Lung (tissue), 12 donors: Measurements from ENCODE around the gene FSIP1. TPM values are rescaled to one million over a fixed set of nuclear protein-coding genes. Genes with fewer than 3 reads are reported as not detected.

Experiments used
- ATAC-seq: fragments of 200-7000 bp; cut with Tn5 transposase; one replicate; pipeline ENCODE4 v1.9.1; 2020; ENCODE audit warnings: moderate number of reproducible peaks; ENCODE audit not compliant: insufficient read depth, low FRiP score
- DNase-seq, 3 donors: peaks; one replicate each; pipeline ENCODE4 v3.0.0-alpha.2; 2013 to 2017
- H3K27ac ChIP-seq, 2 donors: one replicate each; pipeline ENCODE4 v1.5.1; 2013; ENCODE audit warnings: mild to moderate bottlenecking in 2 of 2, moderate library complexity in 2 of 2, control low read depth in 1 of 2, inconsistent platforms in 1 of 2, low read depth in 1 of 2, low read length in 1 of 2
- H3K27me3 ChIP-seq, 3 donors: one replicate each; pipeline ENCODE4 v1.5.1; 2013; ENCODE audit warnings: low read length in 2 of 3; ENCODE audit not compliant: control insufficient read depth in 3 of 3, insufficient read depth in 3 of 3
- H3K36me3 ChIP-seq, 4 donors: one replicate each; pipeline ENCODE4 v1.5.1; 2013; ENCODE audit warnings: low read length in 4 of 4, mild to moderate bottlenecking in 1 of 4, moderate library complexity in 1 of 4; ENCODE audit not compliant: control insufficient read depth in 4 of 4, insufficient read depth in 4 of 4
- H3K4me1 ChIP-seq, 5 donors: one replicate each; pipeline ENCODE4 v1.5.1; 2013; ENCODE audit warnings: low read length in 5 of 5, mild to moderate bottlenecking in 2 of 5, moderate library complexity in 1 of 5; ENCODE audit not compliant: control insufficient read depth in 5 of 5, insufficient read depth in 5 of 5
- H3K4me3 ChIP-seq: one replicate; pipeline ENCODE4 v1.5.1; 2013; ENCODE audit warnings: mild to moderate bottlenecking, control low read depth, moderate library complexity
- H3K9ac ChIP-seq, 2 donors: one replicate each; pipeline ENCODE4 v1.5.1; 2013; ENCODE audit warnings: low read length in 2 of 2, control low read depth in 1 of 2; ENCODE audit not compliant: insufficient read depth in 1 of 2
- H3K9me3 ChIP-seq, 4 donors: one replicate each; pipeline ENCODE4 v1.5.1; 2013; ENCODE audit warnings: low read length in 3 of 4, mild to moderate bottlenecking in 1 of 4, moderate library complexity in 1 of 4; ENCODE audit not compliant: control insufficient read depth in 4 of 4, insufficient read depth in 3 of 4
- CTCF ChIP-seq: IDR thresholded peaks from 2 replicates; pipeline ENCODE4 v1.5.1; 2012; ENCODE audit warnings: mild to moderate bottlenecking; ENCODE audit errors: control extremely low read depth, extremely low read depth
- WGBS, 2 donors: extraction: QIAGEN DNeasy Blood & Tissue Kit; methylation state at CpG; one replicate each; pipeline ENCODE4 v1.1.7; 2013; 5-methylcytosine and 5-hydroxymethylcytosine counted together
- polyA plus RNA-seq, 2 donors: library from polyadenylated mRNA; stranded (reverse); fragments of 200-250 nt; gene quantifications; one replicate each; pipeline ENCODE4 v1.2.1, GENCODE V29; 2013
- total RNA-seq, 2 donors: library from RNA; depleted of rRNA in 1 of 2; stranded (reverse); fragments of >200 nt in 1 of 2; gene quantifications; one replicate each; pipeline ENCODE4 v1.2.1, GENCODE V29; 2014 to 2021
- donor health status: control.
- donor health status: control.
- donor health status: Bipolar disorder and iron deficiency.
- donor health status: healthy.
- donor health status: DM: yes; HTN: yes; CAD: no.

The FSIP1 gene
- total and polyA plus RNA-seq, 4 donors = 0.35 to 2.2 (median 0.98) TPM

GRCh38 chr15:39609166-39609916 is 173.3 kb downstream of the FSIP1 start:
- no peak for ATAC-seq

GRCh38 chr15:39608185-39609139 is 174.2 kb downstream of the FSIP1 start:
- H3K36me3 ChIP-seq = no peaks in the 10 kb centered on the region
- no peak for TF ChIP-seq CTCF
- DNase-seq = no peak
- peaks cover 0 to 14% (median 6%) of the 10 kb centered on the region in 4 donors for H3K9me3 ChIP-seq
- H3K4me3 ChIP-seq = no peak overlapping the region
- no peak overlapping the region for H3K27ac ChIP-seq
- H3K4me1 ChIP-seq = no peaks in the 10 kb centered on the region
- no peaks in the 10 kb centered on the region for H3K27me3 ChIP-seq
- no peak overlapping the region for H3K9ac ChIP-seq
- no peak for ATAC-seq
- 94 to 98% methylated on average over 2 of the region's 2 CpGs for WGBS, 2 donors

More at GRCh38 chr15:39609166-39609916, 173.3 kb downstream of the FSIP1 start:
- H3K4me1 ChIP-seq = no peaks in the 10 kb centered on the region
- H3K36me3 ChIP-seq = no peaks in the 10 kb centered on the region
- 86 to 87% methylated on average over 4 of the region's 4 CpGs for WGBS, 2 donors
- H3K27ac ChIP-seq = no peak overlapping the region
- no peak overlapping the region for H3K4me3 ChIP-seq
- no peaks in the 10 kb centered on the region for H3K27me3 ChIP-seq
- TF ChIP-seq CTCF = no peak
- no peak overlapping the region for H3K9ac ChIP-seq
- H3K9me3 ChIP-seq = peaks cover 0 to 14% (median 6%) of the 10 kb centered on the region in 4 donors
- DNase-seq = no peak

- H3K36me3 ChIP-seq = no peaks in the 10 kb centered on the region
Observed at GRCh38 chr15:39605146-39605545, 177.5 kb downstream of the FSIP1 start.

More at GRCh38 chr15:39605146-39605545, 177.5 kb downstream of the FSIP1 start:
- 94 to 98% methylated on average over 1 of the region's 1 CpG for WGBS, 2 donors
- ATAC-seq (no peak), DNase-seq (no peak)
- Histone ChIP-seq H3K9ac (no peak overlapping the region), H3K4me1 (no peaks in the 10 kb centered on the region), H3K27me3 (no peaks in the 10 kb centered on the region), H3K4me3 (no peak overlapping the region), H3K9me3 (peaks cover 0 to 11% (median 2%) of the 10 kb centered on the region in 4 donors), H3K27ac (no peak overlapping the region)
- no peak for TF ChIP-seq CTCF
